Thyroid gland (tissue), 4 donors: ENCODE results near the gene LHPP. TPM values are rescaled to one million over a fixed set of nuclear protein-coding genes. Genes with fewer than 3 reads are reported as not detected.

Source experiments
- DNase-seq, 2 donors: peaks; one replicate each; pipeline ENCODE4 v3.0.0-alpha.2; 2019
- H3K27ac ChIP-seq, 3 donors: fragments of 200-600 bp; sonication (generic); 1 replicate in 2 of 3; 2 replicates in 1 of 3; pipeline ENCODE4 v1.5.1; 2016 to 2019; ENCODE audit warnings: mild to moderate bottlenecking in 1 of 3, moderate library complexity in 1 of 3
- H3K27me3 ChIP-seq: fragments of 200-600 bp; sonication (generic); one replicate; pipeline ENCODE4 v1.5.1; 2019
- H3K36me3 ChIP-seq, 2 donors: fragments of 200-600 bp; sonication (generic); one replicate each; pipeline ENCODE4 v1.5.1; 2016 to 2019
- H3K4me1 ChIP-seq, 2 donors: fragments of 200-600 bp; sonication (generic); one replicate each; pipeline ENCODE4 v1.5.1; 2017 to 2019
- H3K4me3 ChIP-seq, 3 donors: fragments of 200-600 bp; sonication (generic); replicated peaks in 1 of 3; 1 replicate in 2 of 3; 2 replicates in 1 of 3; pipeline ENCODE4 v1.5.1; 2016; ENCODE audit warnings: mild to moderate bottlenecking in 1 of 3
- H3K9me3 ChIP-seq: fragments of 200-600 bp; sonication (generic); one replicate; pipeline ENCODE4 v1.5.1; 2017
- CTCF ChIP-seq, 6 experiments: fragments of 200-600 bp in 3 of 6; fragments of 450-650 bp in 3 of 6; sonication (generic) in 3 of 6; IDR thresholded peaks; one replicate each; pipeline ENCODE4 v1.5.1; 2016 to 2019; ENCODE audit warnings: antibody characterized with exemption in 6 of 6, mild to moderate bottlenecking in 2 of 6, inconsistent platforms in 1 of 6, moderate library complexity in 1 of 6
- POLR2A ChIP-seq, 2 donors: fragments of 450-650 bp; IDR thresholded peaks; one replicate each; pipeline ENCODE4 v1.6.1; 2017; ENCODE audit warnings: antibody characterized with exemption in 2 of 2, mild to moderate bottlenecking in 2 of 2, moderate library complexity in 1 of 2
- WGBS, 2 donors: methylation state at CpG; one replicate each; pipeline ENCODE4 v1.1.5; 2017; 5-methylcytosine and 5-hydroxymethylcytosine counted together
- intact Hi-C: fragments of 100-400 bp; cut with DNase I; formaldehyde crosslinking; loops from one replicate; pipeline ENCODE4 v1.15.1; 2023
- total RNA-seq, 4 donors: library from RNA; depleted of rRNA; stranded (reverse); fragments of >200 nt; gene quantifications; one replicate each; pipeline ENCODE4 v1.2.3, GENCODE V29; 2016

LHPP gene
- total RNA-seq, 4 donors from 2014 or later, result 8.3 to 69.9 (median 48.3) TPM

GRCh38 chr10:124422742-124423141 lies 38.9 kb upstream of the LHPP start:
- H3K4me3 ChIP-seq, result no peak overlapping the region
- 78 to 86% methylated on average over 12 of the region's 12 CpGs for WGBS, 2 donors
- H3K27ac ChIP-seq, result no peak overlapping the region
- intact Hi-C loops, result no loop called here
- H3K9me3 ChIP-seq, result no peaks in the 10 kb centered on the region
- H3K36me3 ChIP-seq, result no peaks in the 10 kb centered on the region
- TF ChIP-seq CTCF (IDR thresholded peaks at IDR 0.05) (no peak), POLR2A (IDR thresholded peaks at IDR 0.05) (no peak)
- peaks cover 4 to 7% of the 10 kb centered on the region in 2 donors for H3K4me1 ChIP-seq
- H3K27me3 ChIP-seq, result no peaks in the 10 kb centered on the region
- DNase-seq, result no peak

GRCh38 chr10:124423813-124424212 lies 37.8 kb upstream of the LHPP start:
- Histone ChIP-seq H3K36me3 (no peaks in the 10 kb centered on the region), H3K27me3 (no peaks in the 10 kb centered on the region), H3K4me3 (no peak overlapping the region), H3K4me1 (peaks cover 3 to 4% of the 10 kb centered on the region in 2 donors), H3K9me3 (no peaks in the 10 kb centered on the region), H3K27ac (no peak overlapping the region)
- DNase-seq, result no peak
- WGBS, 2 donors, result 83 to 92% methylated on average over 5 of the region's 5 CpGs
- intact Hi-C loops, result no loop called here
- TF ChIP-seq CTCF (IDR thresholded peaks at IDR 0.05) (no peak), POLR2A (IDR thresholded peaks at IDR 0.05) (no peak)

GRCh38 chr10:124425227-124425962 lies 36.2 kb upstream of the LHPP start:
- no peak for TF ChIP-seq POLR2A (IDR thresholded peaks at IDR 0.05)
- Histone ChIP-seq H3K27me3 (no peaks in the 10 kb centered on the region), H3K9me3 (no peaks in the 10 kb centered on the region), H3K4me1 (no peaks in the 10 kb centered on the region), H3K27ac (no peak overlapping the region), H3K4me3 (no peak overlapping the region), H3K36me3 (no peaks in the 10 kb centered on the region)
- DNase-seq, result no peak
- WGBS, 2 donors, result 91 to 94% methylated on average over 4 of the region's 4 CpGs
- intact Hi-C loops, result no loop called here

- DNase-seq, result no peak
- TF ChIP-seq POLR2A (IDR thresholded peaks at IDR 0.05) (no peak), CTCF (IDR thresholded peaks at IDR 0.05) (no peak)
- Histone ChIP-seq H3K27ac (no peak overlapping the region), H3K36me3 (no peaks in the 10 kb centered on the region), H3K27me3 (no peaks in the 10 kb centered on the region), H3K9me3 (no peaks in the 10 kb centered on the region), H3K4me1 (no peaks in the 10 kb centered on the region), H3K4me3 (no peak overlapping the region)
- 59% methylated on average over 3 of the region's 3 CpGs for WGBS, 2 donors
- intact Hi-C loops, result no loop called here
Observed at GRCh38 chr10:124428207-124428777, 33.3 kb upstream of the LHPP start.

- no peak for TF ChIP-seq POLR2A (IDR thresholded peaks at IDR 0.05)
- no peak for TF ChIP-seq CTCF (IDR thresholded peaks at IDR 0.05)
- 62 to 64% methylated on average over 5 of the region's 5 CpGs for WGBS, 2 donors
- Histone ChIP-seq H3K27me3 (no peaks in the 10 kb centered on the region), H3K4me3 (no peak overlapping the region), H3K9me3 (no peaks in the 10 kb centered on the region), H3K4me1 (no peaks in the 10 kb centered on the region), H3K27ac (no peak overlapping the region), H3K36me3 (no peaks in the 10 kb centered on the region)
- DNase-seq, result no peak
- intact Hi-C loops, result no loop called here
Observed at GRCh38 chr10:124429576-124429975, 32.0 kb upstream of the LHPP start.
